ENCODE results near the gene PYGO2. TPM values are rescaled to one million over a fixed set of nuclear protein-coding genes. Genes with fewer than 3 reads are reported as not detected.

Gene PYGO2
- total RNA-seq, 2 donors from 2014 or later, result 27.4 to 36.0 TPM

- ATAC-seq (peak; percentile 75 to 90), DNase-seq (ENCODE audit: low spot score) (peak; percentile 80)
- peak within 1 kb of the TSS; percentile 99 for H3K4me3 Mint-ChIP-seq
- H3K9me3 Mint-ChIP-seq, result no peaks in the 10 kb centered on the region
- no peaks in the 10 kb centered on the region for H3K36me3 Mint-ChIP-seq
- H3K4me1 Mint-ChIP-seq (ENCODE audit: low read depth in 2 of 2), result peaks cover 53 to 58% of the 10 kb centered on the region in 2 donors
- peak within 1 kb of the TSS; percentile 90 to 94 for H3K27ac Mint-ChIP-seq
- no peaks in the 10 kb centered on the region for H3K27me3 Mint-ChIP-seq
These were observed 5.7 kb downstream of the PYGO2 start, which contains the start of gene PBXIP1 for GRCh38 chr1:154955718-154956543. Gene PBXIP1 (minus strand): TSS chr1:154956099. CDS start chr1:154953721, 2,378 bp downstream.

- peak; percentile 79 to 87 for ATAC-seq
- H3K27ac Mint-ChIP-seq, result peak overlapping the region; percentile 90 to 94
- H3K4me1 Mint-ChIP-seq (ENCODE audit: low read depth in 2 of 2), result peaks cover 52 to 56% of the 10 kb centered on the region in 2 donors
- H3K9me3 Mint-ChIP-seq, result no peaks in the 10 kb centered on the region
- peak; percentile 71 for DNase-seq (ENCODE audit: low spot score)
- H3K36me3 Mint-ChIP-seq, result no peaks in the 10 kb centered on the region
- H3K4me3 Mint-ChIP-seq, result peak overlapping the region; percentile 99
- no peaks in the 10 kb centered on the region for H3K27me3 Mint-ChIP-seq
These were observed 6.4 kb downstream of the PYGO2 start for GRCh38 chr1:154955039-154955717.

GRCh38 chr1:154954541-154954940 lies 7.0 kb downstream of the PYGO2 start:
- Mint-ChIP-seq H3K4me1 (ENCODE audit: low read depth in 2 of 2) (peaks cover 51 to 56% of the 10 kb centered on the region in 2 donors), H3K4me3 (peak overlapping the region; percentile 99), H3K27ac (peak overlapping the region; percentile 90 to 94), H3K36me3 (no peaks in the 10 kb centered on the region), H3K9me3 (no peaks in the 10 kb centered on the region), H3K27me3 (no peaks in the 10 kb centered on the region)
- no peak for ATAC-seq
- no peak for DNase-seq (ENCODE audit: low spot score)

- peak overlapping the region; percentile 90 to 94 for H3K27ac Mint-ChIP-seq
- peaks cover 52 to 56% of the 10 kb centered on the region in 2 donors for H3K4me1 Mint-ChIP-seq (ENCODE audit: low read depth in 2 of 2)
- H3K9me3 Mint-ChIP-seq, result no peaks in the 10 kb centered on the region
- H3K4me3 Mint-ChIP-seq, result peak overlapping the region; percentile 99
- DNase-seq (ENCODE audit: low spot score) (no peak), ATAC-seq (no peak)
- no peaks in the 10 kb centered on the region for H3K36me3 Mint-ChIP-seq
- no peaks in the 10 kb centered on the region for H3K27me3 Mint-ChIP-seq
These were observed 8.0 kb downstream of the PYGO2 start for GRCh38 chr1:154953611-154954038.

- Mint-ChIP-seq H3K36me3 (no peaks in the 10 kb centered on the region), H3K27ac (peak overlapping the region; percentile 48 to 78), H3K4me1 (ENCODE audit: low read depth in 2 of 2) (peaks cover 50 to 51% of the 10 kb centered on the region in 2 donors), H3K9me3 (no peaks in the 10 kb centered on the region), H3K27me3 (no peaks in the 10 kb centered on the region), H3K4me3 (peak overlapping the region; percentile 0)
- DNase-seq (ENCODE audit: low spot score), result no peak
- no peak for ATAC-seq
These were observed 8.9 kb downstream of the PYGO2 start for GRCh38 chr1:154952664-154953063.

- Mint-ChIP-seq H3K4me1 (ENCODE audit: low read depth in 2 of 2) (peaks cover 50 to 51% of the 10 kb centered on the region in 2 donors), H3K27me3 (no peaks in the 10 kb centered on the region), H3K9me3 (no peaks in the 10 kb centered on the region), H3K4me3 (peak overlapping the region; percentile 11), H3K36me3 (no peaks in the 10 kb centered on the region), H3K27ac (peak overlapping the region; percentile 48 to 78)
- DNase-seq (ENCODE audit: low spot score) (no peak), ATAC-seq (no peak)
These were observed 9.5 kb downstream of the PYGO2 start for GRCh38 chr1:154951901-154952657.

- ATAC-seq (no peak), DNase-seq (ENCODE audit: low spot score) (no peak)
- Mint-ChIP-seq H3K9me3 (no peaks in the 10 kb centered on the region), H3K36me3 (no peaks in the 10 kb centered on the region), H3K27ac (peak overlapping the region in 1 of 2 donors; percentile 42), H3K4me1 (ENCODE audit: low read depth in 2 of 2) (peaks cover 30% of the 10 kb centered on the region in 2 donors), H3K4me3 (no peak overlapping the region), H3K27me3 (no peaks in the 10 kb centered on the region)
These were observed 13.5 kb downstream of the PYGO2 start for GRCh38 chr1:154948079-154948478.

- Mint-ChIP-seq H3K4me1 (ENCODE audit: low read depth in 2 of 2) (peaks cover 25 to 29% of the 10 kb centered on the region in 2 donors), H3K4me3 (no peak overlapping the region), H3K27me3 (no peaks in the 10 kb centered on the region), H3K9me3 (no peaks in the 10 kb centered on the region), H3K36me3 (no peaks in the 10 kb centered on the region), H3K27ac (peak overlapping the region; percentile 71 to 75)
- DNase-seq (ENCODE audit: low spot score), result no peak
- no peak for ATAC-seq
These were observed 15.4 kb downstream of the PYGO2 start for GRCh38 chr1:154945962-154946850.

GRCh38 chr1:154945160-154945961 lies 16.2 kb downstream of the PYGO2 start:
- Mint-ChIP-seq H3K27ac (peak overlapping the region in 1 of 2 donors; percentile 82), H3K36me3 (no peaks in the 10 kb centered on the region), H3K4me3 (no peak overlapping the region), H3K27me3 (no peaks in the 10 kb centered on the region), H3K4me1 (ENCODE audit: low read depth in 2 of 2) (peaks cover 24 to 33% of the 10 kb centered on the region in 2 donors), H3K9me3 (no peaks in the 10 kb centered on the region)
- no peak for ATAC-seq
- DNase-seq (ENCODE audit: low spot score), result no peak

- Mint-ChIP-seq H3K27me3 (no peaks in the 10 kb centered on the region), H3K4me3 (no peak overlapping the region), H3K27ac (peak overlapping the region in 1 of 2 donors; percentile 82), H3K36me3 (no peaks in the 10 kb centered on the region), H3K9me3 (no peaks in the 10 kb centered on the region), H3K4me1 (ENCODE audit: low read depth in 2 of 2) (peaks cover 24 to 36% of the 10 kb centered on the region in 2 donors)
- ATAC-seq (no peak), DNase-seq (ENCODE audit: low spot score) (no peak)
These were observed 17.0 kb downstream of the PYGO2 start for GRCh38 chr1:154944401-154945159.

- DNase-seq (ENCODE audit: low spot score), result no peak
- H3K4me3 Mint-ChIP-seq, result peak overlapping the region; percentile 70
- H3K4me1 Mint-ChIP-seq (ENCODE audit: low read depth in 2 of 2), result peaks cover 29 to 41% of the 10 kb centered on the region in 2 donors
- no peaks in the 10 kb centered on the region for H3K9me3 Mint-ChIP-seq
- peak overlapping the region; percentile 82 to 88 for H3K27ac Mint-ChIP-seq
- no peaks in the 10 kb centered on the region for H3K36me3 Mint-ChIP-seq
- peak in 1 of 2 donors; percentile 58 for ATAC-seq
- no peaks in the 10 kb centered on the region for H3K27me3 Mint-ChIP-seq
These were observed 17.8 kb downstream of the PYGO2 start for GRCh38 chr1:154943649-154944400.
